CD4-positive, alpha-beta memory T cell (primary cell): ENCODE results near the gene CEACAM4. TPM values are rescaled to one million over a fixed set of nuclear protein-coding genes. Genes with fewer than 3 reads are reported as not detected.

Source experiments
- CTCF ChIA-PET: fragments of 350-600 bp; sonication (Branson Sonifier 250); formaldehyde crosslinking; loops from one replicate; lab custom pipeline; 2021; ENCODE audit warnings: inconsistent platforms; ENCODE audit not compliant: partially characterized antibody; lab: Charles Lee
- POLR2A ChIA-PET: fragments of 350-600 bp; sonication (Branson Sonifier 250); formaldehyde crosslinking; loops from one replicate; lab custom pipeline; 2021; ENCODE audit not compliant: partially characterized antibody; lab: Charles Lee
- DNase-seq, 5 donors: peaks; one replicate each; pipeline versions ENCODE4 v3.0.0 to v3.0.0-alpha.2; 2020 to 2022; ENCODE audit warnings: mixed read lengths in 1 of 5
- H3K27ac ChIP-seq: one replicate; pipeline ENCODE4 v1.7.0; 2013; ENCODE audit warnings: low read depth, low read length
- H3K27me3 ChIP-seq: 2 replicates; pipeline ENCODE4 v1.7.0; 2013; ENCODE audit warnings: mild to moderate bottlenecking, low read length, moderate library complexity; ENCODE audit not compliant: insufficient read depth
- H3K36me3 ChIP-seq: 2 replicates; pipeline ENCODE4 v1.7.0; 2013; ENCODE audit warnings: mild to moderate bottlenecking, low read length, moderate library complexity; ENCODE audit not compliant: insufficient read depth
- H3K4me1 ChIP-seq: 2 replicates; pipeline ENCODE4 v1.7.0; 2013; ENCODE audit warnings: mild to moderate bottlenecking, low read length, moderate library complexity; ENCODE audit not compliant: insufficient read depth
- H3K4me3 ChIP-seq, 2 donors: one replicate each; pipeline ENCODE4 v1.7.0; 2013; ENCODE audit warnings: low read length in 2 of 2, mild to moderate bottlenecking in 1 of 2
- H3K9me3 ChIP-seq, 2 donors: one replicate each; pipeline ENCODE4 v1.7.0; 2013; ENCODE audit warnings: low read length in 2 of 2, control low read depth in 1 of 2; ENCODE audit not compliant: control insufficient read depth in 1 of 2
- H3K27ac Mint-ChIP-seq, 7 donors: one replicate each; pipeline ENCODE4 v1.8.0; 2020 to 2021; ENCODE audit warnings: mixed read lengths in 7 of 7, mild to moderate bottlenecking in 6 of 7, inconsistent platforms in 3 of 7, moderate library complexity in 3 of 7
- H3K27me3 Mint-ChIP-seq, 2 donors: one replicate each; pipeline ENCODE4 v1.8.0; 2020 to 2021; ENCODE audit warnings: mixed read lengths in 2 of 2
- H3K36me3 Mint-ChIP-seq, 2 donors: one replicate each; pipeline ENCODE4 v1.8.0; 2020 to 2021; ENCODE audit warnings: mixed read lengths in 2 of 2, inconsistent platforms in 1 of 2, mild to moderate bottlenecking in 1 of 2
- H3K4me1 Mint-ChIP-seq, 4 donors: one replicate each; pipeline ENCODE4 v1.8.0; 2020 to 2021; ENCODE audit warnings: mixed read lengths in 4 of 4, mild to moderate bottlenecking in 1 of 4
- H3K4me3 Mint-ChIP-seq, 8 donors: one replicate each; pipeline ENCODE4 v1.8.0; 2020 to 2021; ENCODE audit warnings: mixed read lengths in 8 of 8, mild to moderate bottlenecking in 7 of 8, moderate library complexity in 6 of 8, inconsistent platforms in 3 of 8
- H3K9me3 Mint-ChIP-seq, 8 donors: one replicate each; pipeline ENCODE4 v1.8.0; 2020 to 2021; ENCODE audit warnings: mixed read lengths in 8 of 8, mild to moderate bottlenecking in 5 of 8, inconsistent platforms in 3 of 8, moderate library complexity in 1 of 8
- intact Hi-C: fragments of 100-400 bp; cut with micrococcal nuclease; formaldehyde crosslinking; loops from one replicate; pipeline ENCODE4 v1.15.1; 2023
- polyA plus RNA-seq, 2 donors: library from polyadenylated mRNA; unstranded; fragments of 300-500 nt; fragmentation: Illumina TruSeq; gene quantifications; one replicate each; pipeline ENCODE4 v1.2.3, GENCODE V29; 2021
- total RNA-seq, 2 experiments: library from RNA; stranded (reverse); gene quantifications; one replicate each; pipeline ENCODE4 v1.2.3, GENCODE V29; 2021

The CEACAM4 gene
- total and polyA plus RNA-seq, 4 experiments from 2014 or later, result 0.28 to 0.64 TPM; not detected in 2

DNA sequence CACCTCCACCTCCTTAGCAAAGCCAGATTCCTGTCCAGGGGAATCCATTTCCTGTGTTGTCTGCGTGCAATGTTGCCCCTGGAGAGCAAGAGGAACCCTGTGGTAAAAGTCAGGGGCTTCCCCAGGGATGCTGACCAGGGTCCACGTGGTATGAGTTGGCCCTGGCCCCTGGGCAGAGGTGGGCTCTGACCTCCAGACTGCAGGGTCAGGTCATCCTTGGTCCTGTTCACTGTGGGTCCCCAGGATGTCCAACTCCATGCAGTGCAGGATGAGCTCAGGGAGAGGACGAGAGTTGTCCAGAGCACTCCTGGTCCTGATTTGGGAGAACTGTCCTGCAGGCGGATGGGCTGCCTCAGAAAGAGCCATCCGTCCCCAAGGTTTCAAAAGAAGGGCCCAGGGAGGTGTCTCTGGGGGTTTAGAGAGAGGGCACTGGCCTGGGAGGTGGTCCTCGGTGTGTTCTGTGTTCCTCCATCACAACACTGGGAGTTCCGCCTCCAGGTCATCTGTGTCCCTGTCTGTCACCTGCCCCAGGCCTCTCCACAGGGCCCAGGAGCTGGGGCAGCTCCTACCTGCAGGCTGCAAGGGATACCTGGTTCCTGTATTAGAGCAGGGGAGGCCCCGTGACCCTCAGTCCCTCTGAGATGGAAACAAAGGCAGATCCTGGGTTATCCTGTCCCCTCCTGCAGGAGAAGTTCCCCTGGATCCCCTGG is 1.2 kb upstream of the CEACAM4 start:
- Mint-ChIP-seq H3K4me1 (no peaks in the 10 kb centered on the region), H3K36me3 (peaks cover 0 to 5% of the 10 kb centered on the region in 2 donors)
- no peaks in the 10 kb centered on the region for H3K36me3 ChIP-seq

DNA sequence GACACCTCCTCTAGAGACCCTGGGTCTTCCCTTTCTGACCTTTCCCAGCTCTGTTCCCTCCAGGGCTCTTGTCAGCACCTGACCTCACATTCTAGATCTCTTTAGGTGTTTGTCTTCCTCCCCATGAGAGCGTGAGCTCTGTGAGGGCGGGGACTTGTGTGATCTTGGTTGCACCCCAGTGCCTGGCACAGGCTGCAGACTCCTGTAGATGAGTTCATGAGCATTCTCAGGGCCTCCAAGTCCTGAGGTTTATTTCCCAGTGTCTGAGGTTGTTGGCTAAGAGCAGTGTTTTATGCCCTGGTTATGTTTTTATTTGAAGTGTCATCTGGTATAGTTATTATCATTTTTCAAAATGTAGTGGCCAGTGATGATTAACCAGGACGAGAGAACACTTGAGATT is 596 bp downstream of the CEACAM4 start:
- H3K36me3 Mint-ChIP-seq, result peaks cover 0 to 1% of the 10 kb centered on the region in 2 donors
- no peaks in the 10 kb centered on the region for H3K4me1 Mint-ChIP-seq
- POLR2A ChIA-PET, result no interaction called here
- Histone ChIP-seq H3K4me3 (no peak overlapping the region), H3K27ac (no peak overlapping the region), H3K36me3 (no peaks in the 10 kb centered on the region), H3K9me3 (no peaks in the 10 kb centered on the region), H3K27me3 (no peaks in the 10 kb centered on the region), H3K4me1 (no peaks in the 10 kb centered on the region)
- H3K27ac Mint-ChIP-seq, result no peak overlapping the region
- peaks cover 0 to 15% (median 13%) of the 10 kb centered on the region in 8 donors for H3K9me3 Mint-ChIP-seq
- no peak overlapping the region for H3K4me3 Mint-ChIP-seq
- intact Hi-C loops, result no loop called here
- CTCF ChIA-PET, result no interaction called here
- H3K27me3 Mint-ChIP-seq, result peaks cover 17 to 29% of the 10 kb centered on the region in 2 donors
- DNase-seq, result no peak

More for the DNA sequence above, 1.2 kb upstream of the CEACAM4 start:
- H3K27me3 ChIP-seq, result no peaks in the 10 kb centered on the region
- H3K9me3 ChIP-seq, result no peaks in the 10 kb centered on the region
- Mint-ChIP-seq H3K9me3 (peaks cover 2 to 24% (median 17%) of the 10 kb centered on the region in 8 donors), H3K4me3 (no peak overlapping the region), H3K27me3 (peaks cover 20 to 29% of the 10 kb centered on the region in 2 donors), H3K27ac (no peak overlapping the region)
- no peak overlapping the region for H3K4me3 ChIP-seq
- no peak overlapping the region for H3K27ac ChIP-seq
- ChIA-PET POLR2A (no interaction called here), CTCF (no interaction called here)
- no peak for DNase-seq
- intact Hi-C loops, result no loop called here
- H3K4me1 ChIP-seq, result no peaks in the 10 kb centered on the region

DNA sequence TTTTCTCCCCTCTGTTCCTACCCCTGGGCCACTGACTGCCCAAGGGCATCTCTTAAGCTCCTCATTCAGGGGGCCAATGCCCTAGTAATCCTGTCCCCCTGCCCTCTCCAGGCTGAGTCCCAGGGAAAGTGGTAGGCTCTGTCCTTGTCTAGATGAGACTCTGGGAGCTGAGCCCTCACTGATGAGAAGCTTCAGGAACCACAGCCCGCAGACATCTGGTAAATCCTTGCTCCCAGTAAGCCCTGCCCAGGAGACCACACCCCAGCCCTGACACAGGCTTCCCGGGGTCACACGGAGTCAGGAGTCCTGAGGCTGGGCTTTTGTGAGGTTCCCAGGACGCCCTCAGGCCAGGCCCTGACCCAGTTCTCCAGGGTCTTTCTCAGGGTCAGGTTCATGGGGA is 1.9 kb downstream of the CEACAM4 start:
- no peaks in the 10 kb centered on the region for H3K4me1 Mint-ChIP-seq
- peaks cover 14 to 27% of the 10 kb centered on the region in 2 donors for H3K27me3 Mint-ChIP-seq
- H3K9me3 Mint-ChIP-seq, result peaks cover 0 to 6% (median 1%) of the 10 kb centered on the region in 8 donors
- no peaks in the 10 kb centered on the region for H3K36me3 ChIP-seq
- no peak for DNase-seq
- H3K9me3 ChIP-seq, result no peaks in the 10 kb centered on the region
- H3K27me3 ChIP-seq, result no peaks in the 10 kb centered on the region
- H3K36me3 Mint-ChIP-seq, result no peaks in the 10 kb centered on the region
- CTCF ChIA-PET, result interaction anchor here (1.1 kb wide), 1 partner anchor 17 kb away, joined by 5 read pairs; no protein-coding TSS in a partner anchor
- no peak overlapping the region for H3K27ac Mint-ChIP-seq
- intact Hi-C loops, result no loop called here
- POLR2A ChIA-PET, result no interaction called here
- no peak overlapping the region for H3K4me3 Mint-ChIP-seq
- H3K4me3 ChIP-seq, result no peak overlapping the region
- no peak overlapping the region for H3K27ac ChIP-seq
- no peaks in the 10 kb centered on the region for H3K4me1 ChIP-seq

DNA sequence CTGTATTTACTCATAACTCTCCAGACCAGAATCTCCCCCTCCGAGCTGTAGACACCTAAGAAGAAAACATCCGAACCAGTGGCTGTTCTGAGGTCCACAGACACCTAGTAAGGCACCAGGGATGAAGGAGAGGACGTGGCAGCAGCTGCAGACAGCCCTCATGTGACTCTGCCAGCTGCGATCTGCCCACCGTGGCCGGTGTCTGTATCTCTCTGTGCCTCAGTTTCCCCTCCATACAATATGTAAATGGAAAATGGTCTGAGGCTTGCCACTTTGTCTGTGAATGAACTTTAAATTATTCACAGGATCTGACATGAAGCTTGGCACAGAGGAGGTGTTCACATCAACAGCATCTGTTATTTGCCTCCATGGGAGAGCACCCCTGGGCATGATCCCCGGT is 2.4 kb downstream of the CEACAM4 start:
- Histone ChIP-seq H3K4me1 (no peaks in the 10 kb centered on the region), H3K4me3 (no peak overlapping the region), H3K27ac (no peak overlapping the region), H3K36me3 (no peaks in the 10 kb centered on the region), H3K9me3 (no peaks in the 10 kb centered on the region), H3K27me3 (no peaks in the 10 kb centered on the region)
- CTCF ChIA-PET, result interaction anchor here (1.1 kb wide), 1 partner anchor 17 kb away, joined by 5 read pairs; no protein-coding TSS in a partner anchor
- Mint-ChIP-seq H3K27ac (no peak overlapping the region), H3K4me3 (no peak overlapping the region), H3K27me3 (peaks cover 14 to 26% of the 10 kb centered on the region in 2 donors), H3K36me3 (no peaks in the 10 kb centered on the region), H3K4me1 (no peaks in the 10 kb centered on the region), H3K9me3 (peaks cover 0 to 2% (median 0%) of the 10 kb centered on the region in 8 donors)
- POLR2A ChIA-PET, result no interaction called here
- intact Hi-C loops, result no loop called here
- no peak for DNase-seq

DNA sequence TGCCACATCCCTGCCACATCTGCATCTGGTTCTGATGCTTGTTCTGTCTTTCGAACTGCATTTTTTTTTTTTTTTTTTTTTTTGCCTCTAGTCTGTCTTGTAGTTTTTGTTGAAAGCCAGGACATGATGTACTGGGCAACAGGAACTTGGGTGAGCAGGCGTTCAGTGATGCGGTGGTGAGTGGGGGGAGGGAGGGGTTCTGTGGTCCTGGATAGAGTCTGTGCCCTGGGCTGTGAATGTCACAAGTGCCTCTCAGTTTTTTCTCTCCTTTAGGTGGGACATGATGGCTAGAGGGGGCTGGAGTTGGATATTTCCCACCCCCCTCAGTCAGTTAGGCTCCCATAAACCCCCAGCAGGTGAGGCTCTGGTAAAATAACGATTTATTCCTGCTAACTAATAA is 3.5 kb downstream of the CEACAM4 start:
- H3K27me3 ChIP-seq, result no peaks in the 10 kb centered on the region
- H3K9me3 ChIP-seq, result no peaks in the 10 kb centered on the region
- H3K4me3 Mint-ChIP-seq, result peak overlapping the region in 2 of 8 donors; percentile 21 to 45
- H3K4me1 ChIP-seq, result no peaks in the 10 kb centered on the region
- H3K27me3 Mint-ChIP-seq, result peaks cover 13 to 21% of the 10 kb centered on the region in 2 donors
- H3K4me3 ChIP-seq, result no peak overlapping the region
- CTCF ChIA-PET, result no interaction called here
- H3K9me3 Mint-ChIP-seq, result peaks cover 0 to 2% (median 0%) of the 10 kb centered on the region in 8 donors
- intact Hi-C loops, result no loop called here
- no peaks in the 10 kb centered on the region for H3K4me1 Mint-ChIP-seq
- DNase-seq, result no peak
- POLR2A ChIA-PET, result no interaction called here
- H3K36me3 ChIP-seq, result no peaks in the 10 kb centered on the region
- H3K36me3 Mint-ChIP-seq, result no peaks in the 10 kb centered on the region
- no peak overlapping the region for H3K27ac ChIP-seq
- H3K27ac Mint-ChIP-seq, result peak overlapping the region in 1 of 7 donors; percentile 23

DNA sequence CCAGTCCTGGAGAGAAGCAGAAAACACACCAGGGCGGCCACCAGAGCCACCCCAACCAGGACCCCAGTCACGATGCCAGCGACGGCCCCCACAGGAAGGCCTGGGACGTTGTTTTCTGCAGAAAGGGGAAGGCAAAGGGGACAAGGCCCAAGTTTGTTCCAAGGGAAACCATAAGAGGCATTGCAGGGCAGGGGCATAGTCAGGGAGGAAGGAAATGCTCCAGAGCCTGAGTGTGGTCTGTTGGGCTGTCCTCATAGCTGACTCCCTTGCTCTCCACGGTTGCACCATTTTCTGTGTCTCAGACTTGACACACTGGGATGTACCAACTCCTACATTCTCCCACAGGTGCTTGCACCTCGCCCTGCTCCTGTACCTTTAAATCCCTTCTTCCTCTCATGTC is 5.2 kb downstream of the CEACAM4 start:
- H3K27ac Mint-ChIP-seq, result peak overlapping the region in 1 of 7 donors; percentile 36
- CTCF ChIA-PET, result no interaction called here
- no peak overlapping the region for H3K4me3 ChIP-seq
- H3K27me3 ChIP-seq, result no peaks in the 10 kb centered on the region
- intact Hi-C loops, result no loop called here
- H3K27me3 Mint-ChIP-seq, result peaks cover 7 to 24% of the 10 kb centered on the region in 2 donors
- POLR2A ChIA-PET, result no interaction called here
- no peak overlapping the region for H3K27ac ChIP-seq
- H3K4me3 Mint-ChIP-seq, result no peak overlapping the region
- H3K9me3 ChIP-seq, result no peaks in the 10 kb centered on the region
- no peak for DNase-seq
- peaks cover 0 to 2% (median 0%) of the 10 kb centered on the region in 8 donors for H3K9me3 Mint-ChIP-seq
- H3K36me3 ChIP-seq, result no peaks in the 10 kb centered on the region
- no peaks in the 10 kb centered on the region for H3K4me1 Mint-ChIP-seq
- H3K36me3 Mint-ChIP-seq, result no peaks in the 10 kb centered on the region
- H3K4me1 ChIP-seq, result no peaks in the 10 kb centered on the region

DNA sequence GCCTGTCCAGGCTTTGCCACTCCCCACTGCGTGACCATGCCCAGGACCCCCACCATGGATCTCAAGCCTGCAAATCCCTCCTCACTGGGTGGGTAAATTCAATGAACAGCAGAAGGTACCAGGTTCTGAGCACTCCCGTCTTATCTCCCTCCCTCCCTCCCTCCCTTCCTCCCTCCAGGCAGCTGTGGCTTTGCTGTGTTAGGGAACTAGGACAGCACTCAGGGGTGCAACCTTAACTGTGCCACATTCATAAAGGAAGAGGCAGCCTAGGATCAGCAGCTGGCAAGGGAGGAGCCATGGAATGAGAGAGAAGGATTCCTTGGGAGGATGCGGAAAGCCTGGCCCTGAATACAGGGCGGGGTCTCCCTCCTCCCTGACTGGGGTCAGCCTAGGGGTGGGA is 5.6 kb downstream of the CEACAM4 start:
- no peaks in the 10 kb centered on the region for H3K36me3 ChIP-seq
- Mint-ChIP-seq H3K36me3 (no peaks in the 10 kb centered on the region), H3K9me3 (peaks cover 0 to 5% (median 0%) of the 10 kb centered on the region in 8 donors), H3K4me1 (no peaks in the 10 kb centered on the region), H3K27me3 (peaks cover 4 to 22% of the 10 kb centered on the region in 2 donors), H3K27ac (no peak overlapping the region), H3K4me3 (no peak overlapping the region)
- ChIA-PET POLR2A (no interaction called here), CTCF (no interaction called here)
- intact Hi-C loops, result no loop called here
- no peak for DNase-seq
- H3K4me3 ChIP-seq, result no peak overlapping the region
- H3K4me1 ChIP-seq, result no peaks in the 10 kb centered on the region
- H3K27ac ChIP-seq, result no peak overlapping the region
- no peaks in the 10 kb centered on the region for H3K9me3 ChIP-seq
- no peaks in the 10 kb centered on the region for H3K27me3 ChIP-seq
